HEK293 (cell line): ENCODE data around the gene LMBR1.

Experiments
- CTCF ChIA-PET: fragments of 350-600 bp; formaldehyde crosslinking; extraction: SDS; loops from one replicate; lab custom pipeline; 2021; ENCODE audit warnings: antibody characterized with exemption; lab: Yijun Ruan, JAX
- POLR2A ChIA-PET: fragments of 300-600 bp; formaldehyde crosslinking; extraction: SDS; loops from one replicate; lab custom pipeline; 2020; ENCODE audit warnings: antibody characterized with exemption, inconsistent platforms; lab: Yijun Ruan, JAX
- H3K27ac ChIP-seq: fragments of 200-500 bp; sonication (Bioruptor generic); 2 replicates; pipeline ENCODE4 v1.5.1; 2014; ENCODE audit warnings: low read depth, low read length, control low read depth, inconsistent platforms; ENCODE audit errors: extremely low read depth
- H3K36me3 ChIP-seq, 2 experiments: fragments of 200-500 bp in 1 of 2; sonication (Bioruptor generic) in 1 of 2; 1 replicate in 1 of 2; 2 replicates in 1 of 2; pipeline ENCODE4 v1.5.1; 2014 to 2017; ENCODE audit warnings: inconsistent platforms in 2 of 2, low read length in 2 of 2; ENCODE audit not compliant: control insufficient read depth in 2 of 2, insufficient read depth in 1 of 2
- H3K4me1 ChIP-seq: fragments of 200-500 bp; sonication (Bioruptor generic); 2 replicates; pipeline ENCODE4 v1.5.1; 2014; ENCODE audit warnings: mild to moderate bottlenecking, low read length, inconsistent platforms; ENCODE audit not compliant: control insufficient read depth, insufficient read depth
- H3K4me3 ChIP-seq: 2 replicates; pipeline ENCODE4 v1.5.1; 2011; ENCODE audit warnings: low read depth, mild to moderate bottlenecking, control low read depth, low read length, moderate library complexity
- H3K9me3 ChIP-seq: fragments of 200-500 bp; sonication (Bioruptor generic); 2 replicates; pipeline ENCODE4 v1.5.1; 2014; ENCODE audit warnings: low read depth, low read length, inconsistent platforms; ENCODE audit not compliant: control insufficient read depth, insufficient read depth
- GLIS1 ChIP-seq: fragments of 450-650 bp; formaldehyde crosslinking; IDR thresholded peaks from 2 replicates; pipeline ENCODE4 v1.5.1; 2016; ENCODE audit warnings: missing biosample characterization, missing genetic modification characterization
- IKZF3 ChIP-seq: fragments of 450-650 bp; IDR thresholded peaks from 2 replicates; pipeline ENCODE4 v1.5.0; 2018; ENCODE audit warnings: missing biosample characterization, mild to moderate bottlenecking, missing genetic modification characterization, moderate library complexity
- KLF1 ChIP-seq: fragments of 450-650 bp; formaldehyde crosslinking; IDR thresholded peaks from 2 replicates; pipeline ENCODE4 v1.5.1; 2016; ENCODE audit warnings: missing biosample characterization, missing genetic modification characterization
- MYNN ChIP-seq: fragments of 450-650 bp; formaldehyde crosslinking; IDR thresholded peaks from 2 replicates; pipeline ENCODE4 v1.5.1; 2016; ENCODE audit warnings: missing biosample characterization, missing genetic modification characterization, borderline replicate concordance
- PATZ1 ChIP-seq: fragments of 450-650 bp; formaldehyde crosslinking; IDR thresholded peaks from 2 replicates; pipeline ENCODE4 v1.5.1; 2016; ENCODE audit warnings: missing biosample characterization, missing genetic modification characterization
- SP3 ChIP-seq: fragments of 450-650 bp; formaldehyde crosslinking; IDR thresholded peaks from 2 replicates; pipeline ENCODE4 v1.5.1; 2016; ENCODE audit warnings: missing biosample characterization, missing genetic modification characterization
- YY1 ChIP-seq: fragments of 450-650 bp; formaldehyde crosslinking; IDR thresholded peaks from 2 replicates; pipeline ENCODE4 v1.5.1; 2018; ENCODE audit warnings: missing biosample characterization, missing genetic modification characterization
- ZBTB21 ChIP-seq: fragments of 450-650 bp; formaldehyde crosslinking; IDR thresholded peaks from 2 replicates; pipeline ENCODE4 v1.5.1; 2017; ENCODE audit warnings: missing biosample characterization, missing genetic modification characterization
- ZIC2 ChIP-seq: fragments of 450-650 bp; formaldehyde crosslinking; IDR thresholded peaks from 2 replicates; pipeline ENCODE4 v1.5.1; 2016; ENCODE audit warnings: missing biosample characterization, missing genetic modification characterization
- ZNF132 ChIP-seq: fragments of 450-650 bp; formaldehyde crosslinking; IDR thresholded peaks from 2 replicates; pipeline ENCODE4 v1.5.1; 2017; ENCODE audit warnings: missing biosample characterization, missing genetic modification characterization, borderline replicate concordance
- ZNF155 ChIP-seq: fragments of 450-650 bp; formaldehyde crosslinking; IDR thresholded peaks from 2 replicates; pipeline ENCODE4 v1.5.1; 2016; ENCODE audit warnings: missing biosample characterization, missing genetic modification characterization
- ZNF169 ChIP-seq: fragments of 450-650 bp; formaldehyde crosslinking; IDR thresholded peaks from 2 replicates; pipeline ENCODE4 v1.5.1; 2016; ENCODE audit warnings: missing biosample characterization, missing genetic modification characterization
- ZNF202 ChIP-seq: fragments of 450-650 bp; formaldehyde crosslinking; IDR thresholded peaks from 2 replicates; pipeline ENCODE4 v1.5.1; 2016; ENCODE audit warnings: missing biosample characterization, missing genetic modification characterization, borderline replicate concordance
- ZNF221 ChIP-seq: fragments of 450-650 bp; formaldehyde crosslinking; IDR thresholded peaks from 2 replicates; pipeline ENCODE4 v1.5.1; 2017; ENCODE audit warnings: missing biosample characterization, missing genetic modification characterization, borderline replicate concordance
- ZNF23 ChIP-seq: fragments of 450-650 bp; formaldehyde crosslinking; IDR thresholded peaks from 2 replicates; pipeline ENCODE4 v1.5.1; 2016; ENCODE audit warnings: missing biosample characterization, missing genetic modification characterization, borderline replicate concordance
- ZNF239 ChIP-seq: fragments of 450-650 bp; formaldehyde crosslinking; IDR thresholded peaks from 2 replicates; pipeline ENCODE4 v1.5.1; 2016; ENCODE audit warnings: missing biosample characterization, missing genetic modification characterization
- ZNF248 ChIP-seq: fragments of 450-650 bp; formaldehyde crosslinking; IDR thresholded peaks from 2 replicates; pipeline ENCODE4 v1.5.1; 2017; ENCODE audit warnings: missing biosample characterization, missing genetic modification characterization
- ZNF311 ChIP-seq: fragments of 450-650 bp; formaldehyde crosslinking; IDR thresholded peaks from 2 replicates; pipeline ENCODE4 v1.5.1; 2017; ENCODE audit warnings: missing biosample characterization, missing genetic modification characterization, borderline replicate concordance
- ZNF433 ChIP-seq: fragments of 450-650 bp; formaldehyde crosslinking; IDR thresholded peaks from 2 replicates; pipeline ENCODE4 v1.5.1; 2016; ENCODE audit warnings: missing biosample characterization, missing genetic modification characterization, low read depth
- ZNF501 ChIP-seq: fragments of 450-650 bp; formaldehyde crosslinking; IDR thresholded peaks from 2 replicates; pipeline ENCODE4 v1.5.1; 2016; ENCODE audit warnings: missing biosample characterization, missing genetic modification characterization
- ZNF558 ChIP-seq: fragments of 450-650 bp; formaldehyde crosslinking; IDR thresholded peaks from 2 replicates; pipeline ENCODE4 v1.5.1; 2016; ENCODE audit warnings: missing biosample characterization, missing genetic modification characterization
- ZNF610 ChIP-seq: fragments of 450-650 bp; formaldehyde crosslinking; IDR thresholded peaks from 2 replicates; pipeline ENCODE4 v1.5.1; 2016; ENCODE audit warnings: missing biosample characterization, missing genetic modification characterization, borderline replicate concordance
- ZNF629 ChIP-seq: fragments of 450-650 bp; formaldehyde crosslinking; IDR thresholded peaks from 2 replicates; pipeline ENCODE4 v1.5.1; 2017; ENCODE audit warnings: missing biosample characterization, missing genetic modification characterization
- ZNF658 ChIP-seq: fragments of 450-650 bp; formaldehyde crosslinking; IDR thresholded peaks from 2 replicates; pipeline ENCODE4; 2016; ENCODE audit warnings: missing biosample characterization, missing genetic modification characterization
- ZNF677 ChIP-seq: fragments of 450-650 bp; IDR thresholded peaks from 2 replicates; pipeline ENCODE4 v1.5.0; 2018; ENCODE audit warnings: missing biosample characterization, mild to moderate bottlenecking, missing genetic modification characterization, moderate library complexity
- ZNF692 ChIP-seq: fragments of 450-650 bp; formaldehyde crosslinking; IDR thresholded peaks from 2 replicates; pipeline ENCODE4 v1.5.1; 2016; ENCODE audit warnings: missing biosample characterization, missing genetic modification characterization
- ZNF707 ChIP-seq: fragments of 450-650 bp; formaldehyde crosslinking; IDR thresholded peaks from 2 replicates; pipeline ENCODE4 v1.5.1; 2016; ENCODE audit warnings: missing biosample characterization, missing genetic modification characterization
- ZNF791 ChIP-seq: fragments of 450-650 bp; formaldehyde crosslinking; IDR thresholded peaks from 2 replicates; pipeline ENCODE4 v1.5.1; 2016; ENCODE audit warnings: missing biosample characterization, missing genetic modification characterization
- ZNF830 ChIP-seq: fragments of 450-650 bp; IDR thresholded peaks from 2 replicates; pipeline ENCODE4 v1.5.0; 2018; ENCODE audit warnings: missing biosample characterization, missing genetic modification characterization, low read depth, mild to moderate bottlenecking, moderate library complexity
- ZSCAN23 ChIP-seq: fragments of 450-650 bp; formaldehyde crosslinking; IDR thresholded peaks from 2 replicates; pipeline ENCODE4 v1.5.1; 2016; ENCODE audit warnings: missing biosample characterization, missing genetic modification characterization
- TF ChIP-seq, protein P1 (sequence below): fragments of 450-650 bp; formaldehyde crosslinking; IDR thresholded peaks from 2 replicates; pipeline ENCODE4 v1.5.1; 2016; ENCODE audit warnings: missing biosample characterization, missing genetic modification characterization, borderline replicate concordance

The LMBR1 gene

DNA sequence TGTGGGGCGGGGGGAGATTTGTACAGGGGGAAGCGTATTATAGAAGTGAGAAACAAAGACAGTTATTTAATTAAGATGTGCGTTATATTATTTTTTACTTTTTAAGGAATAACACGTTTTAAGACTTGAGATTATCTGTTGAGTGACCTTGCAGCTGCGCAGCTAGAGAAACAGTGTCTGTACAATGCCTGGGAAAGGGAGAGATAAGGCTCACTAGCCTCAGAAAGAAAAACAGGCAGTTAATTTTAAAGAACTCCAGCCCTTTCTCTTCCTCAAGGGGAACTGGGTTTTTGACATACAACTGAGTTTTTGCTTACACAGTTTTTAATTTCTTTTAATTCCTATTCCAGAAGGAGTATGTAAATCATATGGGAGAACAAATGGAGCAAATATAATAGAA, 50.7 kb downstream of the LMBR1 start (continued):
- TF ChIP-seq ZNF155, result no peak
- no peak for TF ChIP-seq ZNF558 (tag by site-specific recombination)
- no peak for TF ChIP-seq PATZ1 (tag by site-specific recombination)
- no peak for TF ChIP-seq ZNF707 (tag by site-specific recombination)
- no peak for TF ChIP-seq ZNF692
- no peak for TF ChIP-seq ZNF311 (tag by site-specific recombination)
- no peak for TF ChIP-seq ZNF658
- no peak for TF ChIP-seq ZNF239 (tag by site-specific recombination)
- TF ChIP-seq ZNF221 (tag by site-specific recombination), result no peak
- TF ChIP-seq ZNF248, result no peak
- TF ChIP-seq KLF1 (tag by site-specific recombination), result no peak
- TF ChIP-seq, all 188 proteins: peak for 0

- H3K4me1 ChIP-seq, result no peaks in the 10 kb centered on the region
- peaks cover 0 to 3% of the 10 kb centered on the region in 2 experiments; a peak in 1 of 3 replicates for H3K36me3 ChIP-seq
- no peaks in the 10 kb centered on the region for H3K9me3 ChIP-seq
- ChIA-PET POLR2A (no interaction called here), CTCF (no interaction called here)
- H3K27ac ChIP-seq, result no peak overlapping the region
- H3K4me3 ChIP-seq, result no peak overlapping the region
- TF ChIP-seq ZNF132 (no peak), ZBTB21 (tag by site-specific recombination) (no peak), ZNF629 (tag by site-specific recombination) (no peak), ZNF791 (tag by site-specific recombination) (no peak)
- TF ChIP-seq, protein P1, sequence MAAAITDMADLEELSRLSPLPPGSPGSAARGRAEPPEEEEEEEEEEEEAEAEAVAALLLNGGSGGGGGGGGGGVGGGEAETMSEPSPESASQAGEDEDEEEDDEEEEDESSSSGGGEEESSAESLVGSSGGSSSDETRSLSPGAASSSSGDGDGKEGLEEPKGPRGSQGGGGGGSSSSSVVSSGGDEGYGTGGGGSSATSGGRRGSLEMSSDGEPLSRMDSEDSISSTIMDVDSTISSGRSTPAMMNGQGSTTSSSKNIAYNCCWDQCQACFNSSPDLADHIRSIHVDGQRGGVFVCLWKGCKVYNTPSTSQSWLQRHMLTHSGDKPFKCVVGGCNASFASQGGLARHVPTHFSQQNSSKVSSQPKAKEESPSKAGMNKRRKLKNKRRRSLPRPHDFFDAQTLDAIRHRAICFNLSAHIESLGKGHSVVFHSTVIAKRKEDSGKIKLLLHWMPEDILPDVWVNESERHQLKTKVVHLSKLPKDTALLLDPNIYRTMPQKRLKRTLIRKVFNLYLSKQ (tag by site-specific recombination), result no peak
Measured at GRCh38 chr7:156841497-156841896, 51.5 kb downstream of the LMBR1 start.

DNA sequence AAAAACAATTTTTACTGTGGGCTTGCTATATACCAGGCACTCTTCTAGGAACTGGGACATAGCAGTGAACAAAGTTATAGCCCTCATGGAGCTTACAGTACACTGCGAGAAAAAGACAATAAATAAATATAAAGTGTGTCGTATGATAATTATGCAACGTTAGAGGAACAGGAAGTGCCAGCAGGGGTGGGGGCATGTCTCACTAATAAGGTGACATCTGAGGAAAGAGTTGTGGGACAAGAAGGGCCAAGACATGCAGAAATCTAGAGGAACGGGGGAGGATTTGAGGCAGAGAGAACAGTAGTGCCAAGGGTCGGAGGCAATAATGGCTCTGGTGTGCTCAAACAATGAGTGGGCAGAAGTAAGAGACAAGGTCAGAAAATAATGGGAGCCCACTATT, 52.8 kb downstream of the LMBR1 start:
- Histone ChIP-seq H3K4me1 (no peaks in the 10 kb centered on the region), H3K4me3 (no peak overlapping the region), H3K27ac (no peak overlapping the region), H3K36me3 (peaks cover 0 to 3% of the 10 kb centered on the region in 2 experiments; a peak in 1 of 3 replicates), H3K9me3 (no peaks in the 10 kb centered on the region)
- CTCF ChIA-PET, result no interaction called here
- POLR2A ChIA-PET, result no interaction called here
- no peak for TF ChIP-seq ZNF169
- TF ChIP-seq ZNF677, result no peak
- no peak for TF ChIP-seq ZNF501 (tag by site-specific recombination)
- TF ChIP-seq ZNF202 (tag by site-specific recombination), result no peak
- no peak for TF ChIP-seq ZNF433 (tag by site-specific recombination)
- TF ChIP-seq ZNF830 (tag by site-specific recombination), result no peak
- no peak for TF ChIP-seq IKZF3 (tag by site-specific recombination)
- TF ChIP-seq ZNF23, result no peak
- TF ChIP-seq MYNN (tag by site-specific recombination), result no peak
- TF ChIP-seq ZNF629 (tag by site-specific recombination), result no peak
- TF ChIP-seq SP3 (tag by site-specific recombination), result no peak
- no peak for TF ChIP-seq GLIS1 (tag by site-specific recombination)
- TF ChIP-seq ZSCAN23 (tag by site-specific recombination), result no peak
- no peak for TF ChIP-seq ZNF610 (tag by site-specific recombination)
- TF ChIP-seq ZIC2 (tag by site-specific recombination), result no peak
- no peak for TF ChIP-seq YY1 (tag by site-specific recombination)
